A673 (cell line): ENCODE measurements around the gene TRIP13. TPM values are rescaled to one million over a fixed set of nuclear protein-coding genes. Genes with fewer than 3 reads are reported as not detected.

Experiments used
- BruUV-seq: library from RNA; stranded (reverse); fragments of 400-500 nt; replicated peaks from 2 replicates; lab custom pipeline; 2021; lab: Mats Ljungman, UMichigan
- CTCF ChIA-PET: fragments of 300-600 bp; sonication (Branson Sonifier 250); formaldehyde crosslinking; loops from one replicate; lab custom pipeline; 2022; ENCODE audit warnings: antibody characterized with exemption; lab: Charles Lee
- POLR2A ChIA-PET: fragments of 300-600 bp; sonication (Branson Sonifier 250); formaldehyde crosslinking; loops from one replicate; lab custom pipeline; 2022; ENCODE audit warnings: antibody characterized with exemption; ENCODE audit not compliant: low non-redundant PET; lab: Charles Lee
- DNase-seq: peaks from one replicate; pipeline ENCODE4 v3.0.0-alpha.2; 2015; ENCODE audit warnings: low spot score
- H3K27ac ChIP-seq: fragments of 200-600 bp; sonication (generic); 2 replicates; pipeline ENCODE4 v1.5.1; 2016; ENCODE audit warnings: mixed run types, low read depth, mild to moderate bottlenecking, mixed read lengths, antibody characterized with exemption, low read length; ENCODE audit not compliant: poor library complexity, severe bottlenecking
- H3K27me3 ChIP-seq: fragments of 200-600 bp; sonication (generic); replicated peaks from 2 replicates; pipeline ENCODE4 v1.6.1; 2017; ENCODE audit warnings: mixed run types, low read depth, mild to moderate bottlenecking, mixed read lengths, antibody characterized with exemption, low read length; ENCODE audit not compliant: insufficient read depth, poor library complexity
- H3K36me3 ChIP-seq: fragments of 200-600 bp; sonication (generic); 2 replicates; pipeline ENCODE4 v1.6.1; 2016; ENCODE audit warnings: mixed run types, mild to moderate bottlenecking, mixed read lengths, antibody characterized with exemption, low read length; ENCODE audit not compliant: insufficient read depth, poor library complexity, severe bottlenecking
- H3K4me1 ChIP-seq: fragments of 200-600 bp; sonication (generic); 2 replicates; pipeline ENCODE4 v1.6.1; 2017; ENCODE audit warnings: mixed run types, mild to moderate bottlenecking, mixed read lengths, antibody characterized with exemption, low read length; ENCODE audit not compliant: insufficient read depth, poor library complexity, severe bottlenecking
- H3K4me3 ChIP-seq: fragments of 200-600 bp; sonication (generic); 2 replicates; pipeline ENCODE4 v1.5.1; 2016; ENCODE audit warnings: low read depth, mixed run types, mild to moderate bottlenecking, mixed read lengths, low read length; ENCODE audit not compliant: poor library complexity, severe bottlenecking
- H3K9me3 ChIP-seq: fragments of 200-600 bp; sonication (generic); 2 replicates; pipeline ENCODE4 v1.6.1; 2016; ENCODE audit warnings: mixed run types, low read depth, mild to moderate bottlenecking, mixed read lengths, antibody characterized with exemption, low read length; ENCODE audit not compliant: poor library complexity, severe bottlenecking
- EZH2 ChIP-seq: fragments of 200-600 bp; sonication (generic); IDR thresholded peaks from 2 replicates; pipeline ENCODE4 v1.6.1; 2017; ENCODE audit warnings: borderline replicate concordance, low read depth, mild to moderate bottlenecking, mixed read lengths, antibody characterized with exemption, low read length; ENCODE audit not compliant: poor library complexity, severe bottlenecking
- intact Hi-C: fragments of 100-400 bp; cut with micrococcal nuclease; formaldehyde crosslinking; loops from one replicate; pipeline ENCODE4 v1.10.0; 2022; ENCODE audit not compliant: unreplicated experiment
- total RNA-seq: library from RNA; stranded (reverse); gene quantifications from 2 replicates; pipeline ENCODE4 v1.2.3, GENCODE V29; 2021
- TF ChIP-seq, protein P1 (sequence below): fragments of 300-800, 200-600 bp; sonication (generic); conservative IDR thresholded peaks from 2 replicates; pipeline ENCODE4 v1.5.1; 2017; ENCODE audit warnings: low read depth, mild to moderate bottlenecking, antibody characterized with exemption, low read length, moderate library complexity, mixed read lengths

Gene TRIP13
- total RNA-seq, 1 experiment from 2014 or later, result 69.1 TPM

GRCh38 chr5:865168-865521 is 27.5 kb upstream of the TRIP13 start:
- BruUV-seq, result no TSS peak
- Histone ChIP-seq H3K36me3 (peaks cover 56% of the 10 kb centered on the region), H3K27me3 (no peaks in the 10 kb centered on the region), H3K4me1 (no peaks in the 10 kb centered on the region), H3K4me3 (no peak overlapping the region), H3K9me3 (no peaks in the 10 kb centered on the region), H3K27ac (no peak overlapping the region)
- ChIA-PET POLR2A (no interaction called here), CTCF (no interaction called here)
- TF ChIP-seq, protein P1, sequence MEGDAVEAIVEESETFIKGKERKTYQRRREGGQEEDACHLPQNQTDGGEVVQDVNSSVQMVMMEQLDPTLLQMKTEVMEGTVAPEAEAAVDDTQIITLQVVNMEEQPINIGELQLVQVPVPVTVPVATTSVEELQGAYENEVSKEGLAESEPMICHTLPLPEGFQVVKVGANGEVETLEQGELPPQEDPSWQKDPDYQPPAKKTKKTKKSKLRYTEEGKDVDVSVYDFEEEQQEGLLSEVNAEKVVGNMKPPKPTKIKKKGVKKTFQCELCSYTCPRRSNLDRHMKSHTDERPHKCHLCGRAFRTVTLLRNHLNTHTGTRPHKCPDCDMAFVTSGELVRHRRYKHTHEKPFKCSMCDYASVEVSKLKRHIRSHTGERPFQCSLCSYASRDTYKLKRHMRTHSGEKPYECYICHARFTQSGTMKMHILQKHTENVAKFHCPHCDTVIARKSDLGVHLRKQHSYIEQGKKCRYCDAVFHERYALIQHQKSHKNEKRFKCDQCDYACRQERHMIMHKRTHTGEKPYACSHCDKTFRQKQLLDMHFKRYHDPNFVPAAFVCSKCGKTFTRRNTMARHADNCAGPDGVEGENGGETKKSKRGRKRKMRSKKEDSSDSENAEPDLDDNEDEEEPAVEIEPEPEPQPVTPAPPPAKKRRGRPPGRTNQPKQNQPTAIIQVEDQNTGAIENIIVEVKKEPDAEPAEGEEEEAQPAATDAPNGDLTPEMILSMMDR, result no peak
- TF ChIP-seq EZH2, result no peak
- DNase-seq, result no peak
- intact Hi-C loops, result no loop called here

DNA sequence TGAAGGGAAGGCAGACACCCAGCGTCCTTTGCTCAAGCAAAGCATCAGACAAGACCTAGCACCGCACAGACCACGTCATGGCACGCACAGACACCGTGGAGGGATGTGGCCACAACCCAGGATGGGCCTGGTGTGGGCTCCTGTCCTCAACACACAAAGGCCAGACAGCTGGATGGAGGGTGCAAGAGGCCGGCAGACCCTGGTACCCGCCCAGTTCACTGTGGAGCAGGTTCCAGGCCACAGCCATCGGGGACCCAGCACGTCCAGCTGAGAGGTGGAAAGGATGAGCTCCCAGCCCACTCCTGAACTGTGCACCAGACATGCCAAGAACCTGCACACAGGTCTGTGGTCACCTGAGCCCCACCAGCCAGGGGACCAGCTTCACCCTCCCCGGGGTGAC is 26.9 kb upstream of the TRIP13 start:
- H3K27ac ChIP-seq, result no peak overlapping the region
- H3K9me3 ChIP-seq, result no peaks in the 10 kb centered on the region
- intact Hi-C loops, result no loop called here
- no peak overlapping the region for H3K4me3 ChIP-seq
- CTCF ChIA-PET, result no interaction called here
- POLR2A ChIA-PET, result no interaction called here
- H3K36me3 ChIP-seq, result peaks cover 62% of the 10 kb centered on the region
- no peaks in the 10 kb centered on the region for H3K27me3 ChIP-seq
- no peaks in the 10 kb centered on the region for H3K4me1 ChIP-seq
- TF ChIP-seq, protein P1, result no peak
- no peak for TF ChIP-seq EZH2
- BruUV-seq, result no TSS peak
- no peak for DNase-seq

DNA sequence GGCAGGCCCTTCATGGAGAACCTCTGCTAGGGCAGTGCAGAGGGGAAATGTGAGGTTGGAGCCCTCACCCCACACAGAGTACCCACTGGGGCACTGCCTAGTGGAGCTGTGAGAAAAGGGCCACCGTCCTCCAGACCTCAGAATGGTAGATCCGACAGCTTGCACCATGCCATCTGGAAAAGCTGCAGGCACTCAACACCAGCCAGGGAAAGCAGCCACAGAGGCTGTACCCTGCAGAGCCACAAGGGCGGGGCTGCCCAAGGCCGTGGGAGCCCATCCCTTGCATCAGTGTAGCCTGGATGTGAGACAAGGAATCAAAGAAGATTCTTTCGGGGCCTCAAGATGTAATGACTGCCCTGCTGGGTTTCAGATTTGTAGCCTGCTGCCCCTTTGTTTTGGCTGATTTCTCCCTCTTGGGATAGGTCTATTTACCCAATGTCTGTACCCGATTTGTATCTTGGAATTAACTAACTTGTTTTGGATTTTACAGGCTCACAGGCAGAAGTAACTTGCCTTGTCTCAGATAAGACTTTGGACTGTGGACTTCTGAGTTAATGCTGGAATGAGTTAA is 25.3 kb upstream of the TRIP13 start:
- no peaks in the 10 kb centered on the region for H3K27me3 ChIP-seq
- ChIA-PET POLR2A (no interaction called here), CTCF (no interaction called here)
- intact Hi-C loops, result no loop called here
- H3K27ac ChIP-seq, result no peak overlapping the region
- no peak overlapping the region for H3K4me3 ChIP-seq
- no TSS peak for BruUV-seq
- no peaks in the 10 kb centered on the region for H3K9me3 ChIP-seq
- no peak for TF ChIP-seq EZH2
- TF ChIP-seq, protein P1, result no peak
- no peak for DNase-seq
- no peaks in the 10 kb centered on the region for H3K4me1 ChIP-seq
- peaks cover 78% of the 10 kb centered on the region for H3K36me3 ChIP-seq
